ENCODE measurements around the gene SFXN1.
"Not testable (repeated sequence)": the region's sequence is repeated elsewhere in the genome, so short reads cannot be mapped to it uniquely, and the experiment has no call there.

SFXN1 gene

GRCh38 chr5:175501759-175502158 is 23.4 kb downstream of the SFXN1 start:
- DNase-seq: no peak

GRCh38 chr5:175507671-175508070 is 29.3 kb downstream of the SFXN1 start:
- DNase-seq: not testable (repeated sequence)

GRCh38 chr5:175508896-175509295 is 30.5 kb downstream of the SFXN1 start:
- DNase-seq: no peak

- no peak for DNase-seq
Measured at GRCh38 chr5:175513297-175513696, 34.9 kb downstream of the SFXN1 start.

GRCh38 chr5:175513726-175514125 is 35.4 kb downstream of the SFXN1 start:
- no peak for DNase-seq

GRCh38 chr5:175516933-175517823 is 38.8 kb downstream of the SFXN1 start:
- no peak for DNase-seq

GRCh38 chr5:175517824-175518450 is 39.6 kb downstream of the SFXN1 start:
- DNase-seq: no peak

GRCh38 chr5:175519006-175519405 is 40.6 kb downstream of the SFXN1 start:
- no peak for DNase-seq

GRCh38 chr5:175520321-175520720 is 42.0 kb downstream of the SFXN1 start:
- DNase-seq: no peak

GRCh38 chr5:175520873-175521272 is 42.5 kb downstream of the SFXN1 start:
- no peak for DNase-seq

- no peak for DNase-seq
Measured at GRCh38 chr5:175521313-175521833, 43.0 kb downstream of the SFXN1 start.

GRCh38 chr5:175523292-175523691 is 44.9 kb downstream of the SFXN1 start:
- no peak for DNase-seq

GRCh38 chr5:175524211-175524610 is 45.9 kb downstream of the SFXN1 start:
- DNase-seq: no peak

GRCh38 chr5:175526691-175527090 is 48.3 kb downstream of the SFXN1 start:
- DNase-seq: no peak

- no peak for DNase-seq
Measured at GRCh38 chr5:175531361-175531760, 53.0 kb downstream of the SFXN1 start.

- DNase-seq: peak; percentile 76
Measured at GRCh38 chr5:175534070-175534932, 55.9 kb downstream of the SFXN1 start.

GRCh38 chr5:175535331-175535730 is 57.0 kb downstream of the SFXN1 start:
- DNase-seq: not testable (repeated sequence)

- DNase-seq: no peak
Measured at GRCh38 chr5:175535796-175536195, 57.4 kb downstream of the SFXN1 start.

GRCh38 chr5:175538576-175538975 is 60.2 kb downstream of the SFXN1 start:
- DNase-seq: no peak

- no peak for DNase-seq
Measured at GRCh38 chr5:175539936-175540335, 61.6 kb downstream of the SFXN1 start.

- no peak for DNase-seq
Measured at GRCh38 chr5:175541264-175541663, 62.9 kb downstream of the SFXN1 start.

- no peak for DNase-seq
Measured at GRCh38 chr5:175542232-175542965, 64.0 kb downstream of the SFXN1 start.

GRCh38 chr5:175542966-175543235 is 64.5 kb downstream of the SFXN1 start:
- DNase-seq: no peak

Measured in GDM1 (cell line).